GM12878 (cell line): Measurements from ENCODE around the gene NAXE. TPM values are rescaled to one million over a fixed set of nuclear protein-coding genes. Genes with fewer than 3 reads are reported as not detected.

Experiments used
- ATAC-seq: fragments of 200-7000 bp; cut with Tn5 transposase; 3 replicates; pipeline ENCODE4 v1.9.1; 2020; ENCODE audit warnings: mild to moderate bottlenecking, moderate library complexity
- BruUV-seq: library from RNA; stranded (reverse); fragments of 400-500 nt; replicated peaks from 2 replicates; lab custom pipeline; 2021; lab: Mats Ljungman, UMichigan
- CTCF ChIA-PET: fragments of 300-600 bp; sonication (Branson Sonifier 250); formaldehyde crosslinking; extraction: SDS; loops from one replicate; lab custom pipeline; 2021; ENCODE audit warnings: inconsistent platforms; lab: Yijun Ruan, JAX
- POLR2A ChIA-PET: fragments of 350-600 bp; formaldehyde crosslinking; extraction: SDS; loops from one replicate; lab custom pipeline; 2021; ENCODE audit warnings: inconsistent platforms; lab: Charles Lee
- RAD21 ChIA-PET: fragments of 300-600 bp; sonication (Branson Sonifier 250); formaldehyde crosslinking; loops from one replicate; lab custom pipeline; 2023; ENCODE audit warnings: antibody characterized with exemption; ENCODE audit not compliant: unreplicated experiment; lab: Charles Lee
- SMC1A ChIA-PET: fragments of 300-600 bp; sonication (Branson Sonifier 250); formaldehyde crosslinking; loops from one replicate; lab custom pipeline; 2023; ENCODE audit not compliant: unreplicated experiment, uncharacterized antibody; lab: Charles Lee
- DNase-seq: peaks from one replicate; pipeline ENCODE4 v3.0.0-alpha.2; 2011; ENCODE audit warnings: low read depth, low spot score
- FAIRE-seq: peaks from 3 replicates; lab custom pipeline; 2011; peaks lifted over from hg19 to GRCh38; lab: Jason Lieb, UNC
- H2AFZ ChIP-seq: 2 replicates; pipeline ENCODE4 v1.6.0; 2011; ENCODE audit warnings: low read depth, low read length, control low read depth; ENCODE audit not compliant: control insufficient read depth
- H3K27ac ChIP-seq: 2 replicates; pipeline ENCODE4 v1.5.1; 2011; ENCODE audit warnings: control low read depth; ENCODE audit not compliant: control insufficient read depth, insufficient read depth
- H3K27me3 ChIP-seq, 2 experiments: replicated peaks in 1 of 2; 2 replicates each; pipeline versions ENCODE4 v1.6.0 to v1.6.1; 2011; ENCODE audit warnings: low read length in 1 of 2; ENCODE audit not compliant: control insufficient read depth in 2 of 2, insufficient read depth in 2 of 2
- H3K36me3 ChIP-seq, 2 experiments: 2 replicates each; pipeline ENCODE4 v1.5.1; 2011; ENCODE audit warnings: low read length in 1 of 2; ENCODE audit not compliant: control insufficient read depth in 2 of 2, insufficient read depth in 2 of 2
- H3K4me1 ChIP-seq: 2 replicates; pipeline ENCODE4 v1.6.1; 2011; ENCODE audit warnings: mild to moderate bottlenecking, low read length, moderate library complexity, mixed read lengths; ENCODE audit not compliant: control insufficient read depth, insufficient read depth
- H3K4me2 ChIP-seq: 2 replicates; pipeline ENCODE4 v1.6.0; 2011; ENCODE audit warnings: control low read depth; ENCODE audit not compliant: control insufficient read depth, insufficient read depth
- H3K4me3 ChIP-seq: fragments of 200-600 bp; sonication (generic); 2 replicates; pipeline ENCODE4 v1.5.1; 2016
- H3K79me2 ChIP-seq: 2 replicates; pipeline ENCODE4 v1.6.0; 2011; ENCODE audit warnings: low read length; ENCODE audit not compliant: control insufficient read depth, insufficient read depth
- H3K9ac ChIP-seq: 2 replicates; pipeline ENCODE4 v1.8.0; 2011; ENCODE audit warnings: low read length, control low read depth, mixed read lengths; ENCODE audit not compliant: control insufficient read depth, insufficient read depth
- H3K9me3 ChIP-seq: replicated peaks from 3 replicates; pipeline ENCODE4 v1.5.1; 2011; ENCODE audit warnings: mild to moderate bottlenecking, low read length; ENCODE audit not compliant: control insufficient read depth, insufficient read depth
- H4K20me1 ChIP-seq: 2 replicates; pipeline ENCODE4 v1.6.0; 2011; ENCODE audit not compliant: control insufficient read depth, insufficient read depth
- BRCA1 ChIP-seq: IDR thresholded peaks from 2 replicates; pipeline ENCODE4 v1.6.1; 2011; ENCODE audit warnings: low read depth, low read length, improper control_type of control experiment
- EP300 ChIP-seq, 2 experiments: fragments of 150-350 bp in 1 of 2; IDR thresholded peaks; 2 replicates each; pipeline ENCODE4 v1.6.1; 2011 to 2012; ENCODE audit warnings: low read depth in 2 of 2, low read length in 2 of 2, borderline replicate concordance in 1 of 2, improper control_type of control experiment in 1 of 2, inconsistent platforms in 1 of 2; ENCODE audit not compliant: control insufficient read depth in 1 of 2
- HDAC6 ChIP-seq: fragments of 200-600 bp; sonication (generic); IDR thresholded peaks from one replicate; pipeline ENCODE4 v1.8.0; 2017; ENCODE audit warnings: antibody characterized with exemption; ENCODE audit not compliant: unreplicated experiment
- NR2C1 ChIP-seq: fragments of 450-650 bp; IDR thresholded peaks from 2 replicates; pipeline ENCODE4 v1.6.1; 2017; ENCODE audit warnings: antibody characterized with exemption, mild to moderate bottlenecking, moderate library complexity
- PAX8 ChIP-seq: fragments of 450-650 bp; IDR thresholded peaks from 2 replicates; pipeline ENCODE4 v1.6.1; 2017; ENCODE audit warnings: mild to moderate bottlenecking, moderate library complexity
- PML ChIP-seq: IDR thresholded peaks from 2 replicates; pipeline ENCODE4 v1.6.1; 2012; ENCODE audit warnings: low read length, inconsistent platforms
- WGBS: methylation state at CpG from one replicate; pipeline ENCODE4 v1.1.6; 2016; ENCODE audit warnings: low lambda C conversion rate; ENCODE audit not compliant: insufficient replicate concordance, insufficient coverage; ENCODE audit errors: missing lambda C conversion rate; 5-methylcytosine and 5-hydroxymethylcytosine counted together
- in situ Hi-C: fragments of 300-500 bp; cut with MboI; formaldehyde crosslinking; loops from 9 replicates; pipeline ENCODE4 v1.14.3; 2018; ENCODE audit warnings: mixed read lengths
- intact Hi-C: fragments of 100-400 bp; cut with micrococcal nuclease; formaldehyde crosslinking; loops from one replicate; pipeline ENCODE4 v1.14.2; 2022; ENCODE audit not compliant: unreplicated experiment
- polyA plus RNA-seq, 11 experiments: library from polyadenylated mRNA; depleted of rRNA in 4 of 11; unstranded in 6 of 11; stranded (reverse) in 5 of 11; fragments of >200 nt; fragmentation: Nextera tagmentation in 4 of 11; fragmentation: Illumina TruSeq in 1 of 11; extraction: Ambion mirVana in 4 of 11; extraction: Trizol in 1 of 11; gene quantifications; 1 replicate in 1 of 11; 2 replicates in 10 of 11; pipeline versions ENCODE4 v1.2.1 to v1.2.3, GENCODE V29; 2011 to 2016; ENCODE audit warnings: inconsistent platforms in 2 of 11, missing spikeins in 2 of 11, low read depth in 1 of 11
- total RNA-seq, 4 experiments: library from RNA; depleted of rRNA in 3 of 4; stranded (reverse); fragments of >200 nt in 3 of 4; fragmentation: Illumina TruSeq in 1 of 4; extraction: Trizol in 1 of 4; gene quantifications; 2 replicates each; pipeline versions ENCODE4 v1.2.1 to v1.2.3, GENCODE V29; 2013 to 2021

The NAXE gene
- total and polyA plus RNA-seq, 10 of the 15 experiments (the other 5 are each of a cell fraction or from before 2014, with no cell fraction given) = 17.8 to 93.3 (median 68.8) TPM

DNA sequence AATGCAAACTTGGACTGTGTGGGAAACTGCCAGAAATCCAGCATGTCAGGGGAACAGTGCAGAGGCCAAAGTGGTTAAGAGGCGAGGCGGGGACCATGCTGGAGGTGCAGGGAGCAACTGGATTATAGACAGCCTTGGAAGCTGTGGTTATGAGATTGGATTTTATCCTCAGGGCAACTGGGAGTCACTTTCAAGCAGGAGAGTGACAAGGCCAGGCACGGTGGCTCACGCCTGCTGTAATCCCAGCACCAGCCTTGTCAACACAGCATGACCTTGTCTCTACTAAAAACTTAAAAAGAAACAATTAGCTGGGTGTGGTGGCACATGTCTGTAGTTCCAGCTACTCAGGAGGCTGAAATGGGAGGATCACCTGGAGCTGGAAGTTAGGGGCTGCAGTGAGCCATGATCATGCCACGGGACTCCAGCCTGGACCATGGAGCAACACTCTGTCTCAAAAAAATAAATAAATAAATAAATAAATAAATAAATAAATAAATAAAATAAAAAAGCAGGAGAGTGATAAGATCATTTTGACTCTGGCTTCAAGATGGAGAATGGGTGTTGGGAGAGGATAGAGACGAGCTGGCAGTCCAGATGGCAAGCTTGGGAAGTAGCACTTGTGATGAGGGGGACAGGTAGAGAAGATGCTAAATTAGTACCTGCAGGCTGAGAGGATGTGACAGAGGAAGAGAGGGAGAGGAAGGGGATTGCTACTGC is 31.2 kb downstream of the NAXE start:
- H3K27ac ChIP-seq = no peak overlapping the region
- no peaks in the 10 kb centered on the region for H3K9me3 ChIP-seq
- in situ Hi-C loops (no loop called here), intact Hi-C loops (loop anchor here (10.0 kb wide), 1 partner anchor 102 kb away; the partner anchor contains the start of genes ISG20L2 and METTL25B)
- TF ChIP-seq NR2C1 (no peak), HDAC6 (no peak), PAX8 (no peak), BRCA1 (no peak), EP300 (IDR thresholded peaks at IDR 0.05; ENCODE audit: borderline replicate concordance in 1 of 2, control insufficient read depth in 1 of 2, low read depth in 2 of 2, low read length in 2 of 2) (no peak), PML (no peak)
- 50% methylated on average over 6 of the region's 6 CpGs for WGBS
- H3K4me1 ChIP-seq = no peaks in the 10 kb centered on the region; the same call in 1 of the 2 replicates
- POLR2A ChIA-PET = no interaction called here
- CTCF ChIA-PET = interaction anchor here (0.6 to 2.2 kb wide), 7 partner anchors 10 to 267 kb away, joined by 3 to 23 read pairs (median 3); partner anchors contain the start of gene TTC24
- H3K79me2 ChIP-seq = no peaks in the 10 kb centered on the region
- no peaks in the 10 kb centered on the region for H4K20me1 ChIP-seq
- no peak overlapping the region for H2AFZ ChIP-seq
- no peak overlapping the region for H3K9ac ChIP-seq
- H3K4me3 ChIP-seq = no peak overlapping the region
- no peak overlapping the region for H3K4me2 ChIP-seq
- SMC1A ChIA-PET = interaction anchor here (1.3 kb wide), 1 partner anchor 10 kb away, joined by 4 read pairs; no protein-coding TSS in a partner anchor
- DNase-seq (no peak), ATAC-seq (no peak), FAIRE-seq (no peak)
- RAD21 ChIA-PET = interaction anchor here (2.1 kb wide), 1 partner anchor 33 kb away, joined by 9 read pairs; no protein-coding TSS in a partner anchor
- H3K36me3 ChIP-seq = no peaks in the 10 kb centered on the region
- peaks cover 13 to 22% of the 10 kb centered on the region in 2 experiments for H3K27me3 ChIP-seq
- BruUV-seq = no TSS peak
